ENCODE data around the gene CCDC167.
"Not testable (repeated sequence)": the region's sequence is repeated elsewhere in the genome, so short reads cannot be mapped to it uniquely, and the experiment has no call there.

CCDC167 gene

GRCh38 chr6:37503309-37503965 lies 3.7 kb upstream of the CCDC167 start:
- no peaks in the 10 kb centered on the region for H3K36me3 ChIP-seq (ENCODE audit: control insufficient read depth, insufficient read depth, low read length)
- H3K27me3 ChIP-seq (ENCODE audit: control insufficient read depth, insufficient read depth, low read length) = no peaks in the 10 kb centered on the region
- H3K4me2 ChIP-seq (ENCODE audit: low read length) = no peak overlapping the region
- no peak overlapping the region for H3K27ac ChIP-seq
- H3K9ac ChIP-seq = no peak overlapping the region
- no peak overlapping the region for H2AFZ ChIP-seq
- TF ChIP-seq CTCF (IDR thresholded peaks at IDR 0.05) = no peak
- H3K4me3 ChIP-seq (ENCODE audit: low read depth, low read length) = no peak overlapping the region
- no peaks in the 10 kb centered on the region for H3K9me3 ChIP-seq (ENCODE audit: control insufficient read depth, low read length)
- peaks cover 5% of the 10 kb centered on the region for H3K79me2 ChIP-seq
- no peaks in the 10 kb centered on the region for H3K4me1 ChIP-seq

- Histone ChIP-seq H3K36me3 (ENCODE audit: control insufficient read depth, insufficient read depth, low read length) (no peaks in the 10 kb centered on the region), H3K9me3 (ENCODE audit: control insufficient read depth, low read length) (no peaks in the 10 kb centered on the region), H3K27me3 (ENCODE audit: control insufficient read depth, insufficient read depth, low read length) (no peaks in the 10 kb centered on the region), H3K4me1 (no peaks in the 10 kb centered on the region), H3K4me2 (ENCODE audit: low read length) (no peak overlapping the region), H2AFZ (no peak overlapping the region), H3K4me3 (ENCODE audit: low read depth, low read length) (no peak overlapping the region), H3K9ac (no peak overlapping the region), H3K79me2 (peaks cover 6% of the 10 kb centered on the region), H3K27ac (no peak overlapping the region)
- no peak for TF ChIP-seq CTCF (IDR thresholded peaks at IDR 0.05)
These were observed 3.1 kb upstream of the CCDC167 start for GRCh38 chr6:37502703-37503291.

GRCh38 chr6:37501632-37502491 lies 2.2 kb upstream of the CCDC167 start:
- Histone ChIP-seq H3K4me3 (ENCODE audit: low read depth, low read length) (no peak overlapping the region), H3K9ac (no peak overlapping the region), H3K4me1 (no peaks in the 10 kb centered on the region), H3K9me3 (ENCODE audit: control insufficient read depth, low read length) (no peaks in the 10 kb centered on the region), H3K27me3 (ENCODE audit: control insufficient read depth, insufficient read depth, low read length) (no peaks in the 10 kb centered on the region), H3K36me3 (ENCODE audit: control insufficient read depth, insufficient read depth, low read length) (no peaks in the 10 kb centered on the region), H3K79me2 (peaks cover 9% of the 10 kb centered on the region), H3K4me2 (ENCODE audit: low read length) (no peak overlapping the region), H3K27ac (no peak overlapping the region), H2AFZ (no peak overlapping the region)
- TF ChIP-seq CTCF (IDR thresholded peaks at IDR 0.05) = no peak

GRCh38 chr6:37500904-37501303 lies 1.2 kb upstream of the CCDC167 start:
- H3K27ac ChIP-seq; H3K4me2 ChIP-seq (ENCODE audit: low read length); H3K4me3 ChIP-seq (ENCODE audit: low read depth, low read length); H2AFZ ChIP-seq; H3K27me3 ChIP-seq (ENCODE audit: control insufficient read depth, insufficient read depth, low read length); H3K9me3 ChIP-seq (ENCODE audit: control insufficient read depth, low read length); H3K79me2 ChIP-seq; H3K4me1 ChIP-seq; H3K36me3 ChIP-seq (ENCODE audit: control insufficient read depth, insufficient read depth, low read length); H3K9ac ChIP-seq: not testable (repeated sequence)

- peaks cover 10% of the 10 kb centered on the region for H3K79me2 ChIP-seq
- H3K4me2 ChIP-seq (ENCODE audit: low read length) = peak overlapping the region; percentile 76
- no peaks in the 10 kb centered on the region for H3K4me1 ChIP-seq
- H2AFZ ChIP-seq = peak overlapping the region; percentile 93
- peak overlapping the region; percentile 76 for H3K4me3 ChIP-seq (ENCODE audit: low read depth, low read length)
- no peaks in the 10 kb centered on the region for H3K36me3 ChIP-seq (ENCODE audit: control insufficient read depth, insufficient read depth, low read length)
- no peak for TF ChIP-seq CTCF (IDR thresholded peaks at IDR 0.05)
- H3K9me3 ChIP-seq (ENCODE audit: control insufficient read depth, low read length) = no peaks in the 10 kb centered on the region
- H3K9ac ChIP-seq = no peak overlapping the region
- no peaks in the 10 kb centered on the region for H3K27me3 ChIP-seq (ENCODE audit: control insufficient read depth, insufficient read depth, low read length)
- H3K27ac ChIP-seq = no peak overlapping the region
These were observed 558 bp upstream of the CCDC167 start for GRCh38 chr6:37500294-37500608.
